ENCODE results near the gene ANO9.

DNA sequence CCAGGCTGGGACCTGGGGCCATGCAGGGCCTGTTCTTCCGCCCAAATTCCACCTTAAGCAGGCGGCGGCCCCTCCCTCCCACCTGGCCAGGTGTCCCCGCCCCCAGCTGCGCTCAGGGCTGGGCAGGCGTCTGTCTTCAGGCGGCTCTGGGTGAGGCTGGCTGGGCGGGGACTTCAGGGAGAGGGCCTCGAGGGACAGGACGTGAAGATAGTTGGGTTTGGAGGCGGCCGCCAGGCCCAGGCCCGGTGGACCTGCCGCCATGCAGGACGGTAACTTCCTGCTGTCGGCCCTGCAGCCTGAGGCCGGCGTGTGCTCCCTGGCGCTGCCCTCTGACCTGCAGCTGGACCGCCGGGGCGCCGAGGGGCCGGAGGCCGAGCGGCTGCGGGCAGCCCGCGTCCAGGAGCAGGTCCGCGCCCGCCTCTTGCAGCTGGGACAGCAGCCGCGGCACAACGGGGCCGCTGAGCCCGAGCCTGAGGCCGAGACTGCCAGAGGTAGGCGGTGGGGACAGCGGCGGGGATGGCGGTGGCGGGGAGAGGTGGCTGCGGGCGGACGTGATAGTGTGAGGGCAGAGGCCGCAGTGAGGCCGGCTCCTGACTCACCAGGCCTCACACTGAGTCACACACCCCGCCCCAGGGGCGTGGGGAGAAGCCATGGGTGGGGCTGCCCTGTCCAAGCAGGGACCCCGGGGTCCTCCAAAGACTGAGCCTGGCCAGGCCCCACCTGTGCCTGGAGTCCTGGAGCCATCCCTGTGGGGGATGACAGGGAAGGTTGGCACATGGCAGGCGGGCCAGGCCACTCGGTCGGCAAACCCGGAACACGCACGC lies 47.6 kb downstream of the ANO9 start, which contains the start of gene PKP3:
- TF ChIP-seq, protein P1, sequence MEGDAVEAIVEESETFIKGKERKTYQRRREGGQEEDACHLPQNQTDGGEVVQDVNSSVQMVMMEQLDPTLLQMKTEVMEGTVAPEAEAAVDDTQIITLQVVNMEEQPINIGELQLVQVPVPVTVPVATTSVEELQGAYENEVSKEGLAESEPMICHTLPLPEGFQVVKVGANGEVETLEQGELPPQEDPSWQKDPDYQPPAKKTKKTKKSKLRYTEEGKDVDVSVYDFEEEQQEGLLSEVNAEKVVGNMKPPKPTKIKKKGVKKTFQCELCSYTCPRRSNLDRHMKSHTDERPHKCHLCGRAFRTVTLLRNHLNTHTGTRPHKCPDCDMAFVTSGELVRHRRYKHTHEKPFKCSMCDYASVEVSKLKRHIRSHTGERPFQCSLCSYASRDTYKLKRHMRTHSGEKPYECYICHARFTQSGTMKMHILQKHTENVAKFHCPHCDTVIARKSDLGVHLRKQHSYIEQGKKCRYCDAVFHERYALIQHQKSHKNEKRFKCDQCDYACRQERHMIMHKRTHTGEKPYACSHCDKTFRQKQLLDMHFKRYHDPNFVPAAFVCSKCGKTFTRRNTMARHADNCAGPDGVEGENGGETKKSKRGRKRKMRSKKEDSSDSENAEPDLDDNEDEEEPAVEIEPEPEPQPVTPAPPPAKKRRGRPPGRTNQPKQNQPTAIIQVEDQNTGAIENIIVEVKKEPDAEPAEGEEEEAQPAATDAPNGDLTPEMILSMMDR (IDR thresholded peaks at IDR 0.05), result no peak
- TF ChIP-seq POLR2A (IDR thresholded peaks at IDR 0.05), result no peak
